GM12874 (cell line): ENCODE data around the gene SPATA31A6.
"Not testable (repeated sequence)": the region's sequence is repeated elsewhere in the genome, so short reads cannot be mapped to it uniquely, and the experiment has no call there.

Source experiments
- TF ChIP-seq, protein P1 (sequence below): IDR thresholded peaks from 2 replicates; pipeline ENCODE4 v1.5.1; 2011; ENCODE audit warnings: low read depth, mild to moderate bottlenecking, control low read depth, low read length, moderate library complexity; ENCODE audit not compliant: insufficient read depth

The SPATA31A6 gene

GRCh38 chr9:42183359-42183758 is at the start of gene SPATA31A6:
Gene SPATA31A6, plus strand, starts transcription at chr9:42183659. Its CDS starts 29 bp downstream, at chr9:42183688.
- TF ChIP-seq, protein P1, sequence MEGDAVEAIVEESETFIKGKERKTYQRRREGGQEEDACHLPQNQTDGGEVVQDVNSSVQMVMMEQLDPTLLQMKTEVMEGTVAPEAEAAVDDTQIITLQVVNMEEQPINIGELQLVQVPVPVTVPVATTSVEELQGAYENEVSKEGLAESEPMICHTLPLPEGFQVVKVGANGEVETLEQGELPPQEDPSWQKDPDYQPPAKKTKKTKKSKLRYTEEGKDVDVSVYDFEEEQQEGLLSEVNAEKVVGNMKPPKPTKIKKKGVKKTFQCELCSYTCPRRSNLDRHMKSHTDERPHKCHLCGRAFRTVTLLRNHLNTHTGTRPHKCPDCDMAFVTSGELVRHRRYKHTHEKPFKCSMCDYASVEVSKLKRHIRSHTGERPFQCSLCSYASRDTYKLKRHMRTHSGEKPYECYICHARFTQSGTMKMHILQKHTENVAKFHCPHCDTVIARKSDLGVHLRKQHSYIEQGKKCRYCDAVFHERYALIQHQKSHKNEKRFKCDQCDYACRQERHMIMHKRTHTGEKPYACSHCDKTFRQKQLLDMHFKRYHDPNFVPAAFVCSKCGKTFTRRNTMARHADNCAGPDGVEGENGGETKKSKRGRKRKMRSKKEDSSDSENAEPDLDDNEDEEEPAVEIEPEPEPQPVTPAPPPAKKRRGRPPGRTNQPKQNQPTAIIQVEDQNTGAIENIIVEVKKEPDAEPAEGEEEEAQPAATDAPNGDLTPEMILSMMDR: not testable (repeated sequence)

- TF ChIP-seq, protein P1: 0 out of 2 replicates have a peak, but pooled peaks have one; percentile 10
Observed at GRCh38 chr9:42160299-42160698, 23.2 kb upstream of the SPATA31A6 start.
